ENCODE data around the gene LRRC43.
"Not testable (repeated sequence)": the region's sequence is repeated elsewhere in the genome, so short reads cannot be mapped to it uniquely, and the experiment has no call there.

LRRC43 gene

GRCh38 chr12:122194804-122195203, 11.9 kb downstream of the LRRC43 start:
- no peak for DNase-seq

- no peak for DNase-seq
Measured at GRCh38 chr12:122195405-122195804, 12.5 kb downstream of the LRRC43 start.

GRCh38 chr12:122197612-122197966, 14.7 kb downstream of the LRRC43 start:
- peak in 1 of 2 donors; percentile 23 for DNase-seq

- DNase-seq: no peak
Measured at GRCh38 chr12:122199484-122200355, 16.8 kb downstream of the LRRC43 start.

- no peak for DNase-seq
Measured at GRCh38 chr12:122200541-122201175, 17.7 kb downstream of the LRRC43 start.

GRCh38 chr12:122201381-122201780, 18.5 kb downstream of the LRRC43 start:
- DNase-seq: no peak

GRCh38 chr12:122202017-122202416, 19.1 kb downstream of the LRRC43 start:
- DNase-seq: no peak

- DNase-seq: not testable (repeated sequence)
Measured at GRCh38 chr12:122202811-122203210, 19.9 kb downstream of the LRRC43 start.

GRCh38 chr12:122203301-122204166, 20.6 kb downstream of the LRRC43 start, which contains the start of gene B3GNT4:
Gene B3GNT4 (plus strand): TSS chr12:122203709. CDS start chr12:122204619, 910 bp downstream.
- DNase-seq: peak; percentile 7 to 59

- DNase-seq: no peak
Measured at GRCh38 chr12:122204167-122205052, 21.5 kb downstream of the LRRC43 start.

GRCh38 chr12:122205053-122205925, 22.4 kb downstream of the LRRC43 start:
- DNase-seq: no peak

GRCh38 chr12:122206111-122206881, 23.4 kb downstream of the LRRC43 start:
- DNase-seq: no peak

- DNase-seq: no peak
Measured at GRCh38 chr12:122206976-122207375, 24.1 kb downstream of the LRRC43 start.

GRCh38 chr12:122207391-122207790, 24.5 kb downstream of the LRRC43 start:
- no peak for DNase-seq

- DNase-seq: no peak
Measured at GRCh38 chr12:122208073-122208820, 25.3 kb downstream of the LRRC43 start.

GRCh38 chr12:122215771-122216170, 32.8 kb downstream of the LRRC43 start:
- no peak for DNase-seq

- DNase-seq: no peak
Measured at GRCh38 chr12:122216445-122216844, 33.5 kb downstream of the LRRC43 start.

GRCh38 chr12:122225683-122226365, 42.9 kb downstream of the LRRC43 start, which contains the start of gene DIABLO:
Gene DIABLO (minus strand): TSS chr12:122226052. CDS start chr12:122226014, 38 bp downstream.
- DNase-seq: peak; percentile 100

Measured in inflammatory macrophage (primary cell).